WTC11 (cell line): ENCODE results near the gene KRT14. TPM values are rescaled to one million over a fixed set of nuclear protein-coding genes. Genes with fewer than 3 reads are reported as not detected.

Experiments
- ATAC-seq: fragments of 200-7000 bp; cut with Tn5 transposase; 2 replicates; pipeline ENCODE4 v1.10.0; 2021; ENCODE audit warnings: mild to moderate bottlenecking, moderate library complexity
- CTCF ChIA-PET: fragments of 300-600 bp; sonication (Branson Sonifier 250); formaldehyde crosslinking; loops from one replicate; lab custom pipeline; 2021; ENCODE audit warnings: antibody characterized with exemption; lab: Charles Lee
- POLR2A ChIA-PET: fragments of 350-600 bp; sonication (Branson Sonifier 250); formaldehyde crosslinking; loops from one replicate; lab custom pipeline; 2021; ENCODE audit warnings: antibody characterized with exemption; lab: Charles Lee
- DNase-seq: peaks from one replicate; pipeline ENCODE4 v3.0.0; 2021; ENCODE audit warnings: low spot score
- H3K27ac Mint-ChIP-seq: 2 replicates; pipeline ENCODE4 v1.8.0; 2021; ENCODE audit warnings: mixed read lengths
- H3K27me3 Mint-ChIP-seq: 2 replicates; pipeline ENCODE4 v1.8.0; 2021; ENCODE audit warnings: low read depth, mild to moderate bottlenecking, moderate library complexity, mixed read lengths
- H3K36me3 Mint-ChIP-seq: 2 replicates; pipeline ENCODE4 v1.8.0; 2021; ENCODE audit warnings: mixed read lengths
- H3K4me1 Mint-ChIP-seq: 2 replicates; pipeline ENCODE4 v1.8.0; 2022; ENCODE audit warnings: mixed read lengths
- H3K4me3 Mint-ChIP-seq: 2 replicates; pipeline ENCODE4 v1.8.0; 2021; ENCODE audit warnings: mild to moderate bottlenecking, moderate library complexity, mixed read lengths
- H3K9me3 Mint-ChIP-seq: 2 replicates; pipeline ENCODE4 v1.8.0; 2021; ENCODE audit warnings: mixed read lengths
- GABPB1 ChIP-seq: sonication (generic); formaldehyde crosslinking; IDR thresholded peaks from 2 replicates; pipeline ENCODE4 v1.8.1; 2023; ENCODE audit warnings: mild to moderate bottlenecking, missing genetic modification reagents
- GTF2I ChIP-seq: fragments of 250-450 bp; sonication (Bioruptor Pico); conservative IDR thresholded peaks from 2 replicates; pipeline ENCODE4 v1.4.0; 2021; ENCODE audit warnings: mild to moderate bottlenecking
- IRF2 ChIP-seq: sonication (generic); formaldehyde crosslinking; IDR thresholded peaks from 2 replicates; pipeline ENCODE4 v1.8.0; 2022; ENCODE audit warnings: low read depth, missing genetic modification reagents, borderline replicate concordance
- KAT7 ChIP-seq: sonication (generic); formaldehyde crosslinking; IDR thresholded peaks from 2 replicates; pipeline ENCODE4 v1.8.1; 2023; ENCODE audit warnings: missing genetic modification reagents, mild to moderate bottlenecking, borderline replicate concordance
- NFE2L1 ChIP-seq: sonication (generic); formaldehyde crosslinking; IDR thresholded peaks from 2 replicates; pipeline ENCODE4 v1.8.1; 2023; ENCODE audit warnings: missing genetic modification reagents
- NR1H2 ChIP-seq: sonication (generic); formaldehyde crosslinking; IDR thresholded peaks from 2 replicates; pipeline ENCODE4 v1.9.0; 2021; ENCODE audit warnings: mild to moderate bottlenecking, moderate library complexity, missing genetic modification reagents
- RORB ChIP-seq: fragments of 250-450 bp; sonication (Bioruptor Pico); IDR thresholded peaks from 2 replicates; pipeline ENCODE4 v1.9.0; 2021; ENCODE audit warnings: mild to moderate bottlenecking
- SOX15 ChIP-seq: fragments of 250-450 bp; sonication (Bioruptor Pico); IDR thresholded peaks from 2 replicates; pipeline ENCODE4 v1.9.0; 2021; ENCODE audit warnings: mild to moderate bottlenecking
- SP1 ChIP-seq: sonication (generic); formaldehyde crosslinking; conservative IDR thresholded peaks from 2 replicates; pipeline ENCODE4 v1.8.1; 2022; ENCODE audit warnings: missing genetic modification reagents
- ZNF416 ChIP-seq: fragments of 250-450 bp; sonication (Bioruptor Pico); IDR thresholded peaks from 2 replicates; pipeline ENCODE4 v1.9.0; 2021; ENCODE audit warnings: mild to moderate bottlenecking, inconsistent platforms
- ZNF671 ChIP-seq: fragments of 250-450 bp; sonication (Bioruptor Pico); IDR thresholded peaks from 2 replicates; pipeline ENCODE4 v1.8.0; 2021; ENCODE audit warnings: mild to moderate bottlenecking
- total RNA-seq: library from RNA; stranded (reverse); gene quantifications from 3 replicates; pipeline ENCODE4 v1.2.3, GENCODE V29; 2021
- TF ChIP-seq, protein P1 (sequence below): fragments of 250-450 bp; sonication (Bioruptor Pico); IDR thresholded peaks from 2 replicates; pipeline ENCODE4 v1.9.0; 2021; ENCODE audit warnings: mild to moderate bottlenecking, borderline replicate concordance
- TF ChIP-seq, protein P2 (sequence below): fragments of 200-600 bp; IDR thresholded peaks from 2 replicates; pipeline ENCODE4 v1.8.0; 2022; ENCODE audit warnings: antibody characterized with exemption
- TF ChIP-seq, protein P3 (sequence below): sonication (generic); formaldehyde crosslinking; IDR thresholded peaks from 2 replicates; pipeline ENCODE4 v1.8.0; 2022; ENCODE audit warnings: mild to moderate bottlenecking, missing genetic modification reagents
- TF ChIP-seq, protein P4 (sequence below): sonication (generic); formaldehyde crosslinking; IDR thresholded peaks from 2 replicates; pipeline ENCODE4 v1.8.1; 2023; ENCODE audit warnings: mild to moderate bottlenecking, missing genetic modification reagents, moderate library complexity
- TF ChIP-seq, protein P5 (sequence below): sonication (generic); formaldehyde crosslinking; IDR thresholded peaks from 2 replicates; pipeline ENCODE4 v1.8.0; 2022; ENCODE audit warnings: mild to moderate bottlenecking, missing genetic modification reagents
- TF ChIP-seq, protein P6 (sequence below): fragments of 250-450 bp; sonication (Bioruptor Pico); conservative IDR thresholded peaks from 2 replicates; pipeline ENCODE4 v1.9.0; 2021; ENCODE audit warnings: mild to moderate bottlenecking
- TF ChIP-seq, protein P7 (sequence below): sonication (generic); formaldehyde crosslinking; IDR thresholded peaks from 2 replicates; pipeline ENCODE4 v1.8.1; 2022; ENCODE audit warnings: mild to moderate bottlenecking, moderate library complexity, missing genetic modification reagents

Gene KRT14
- total RNA-seq, 1 experiment from 2014 or later: not detected

DNA sequence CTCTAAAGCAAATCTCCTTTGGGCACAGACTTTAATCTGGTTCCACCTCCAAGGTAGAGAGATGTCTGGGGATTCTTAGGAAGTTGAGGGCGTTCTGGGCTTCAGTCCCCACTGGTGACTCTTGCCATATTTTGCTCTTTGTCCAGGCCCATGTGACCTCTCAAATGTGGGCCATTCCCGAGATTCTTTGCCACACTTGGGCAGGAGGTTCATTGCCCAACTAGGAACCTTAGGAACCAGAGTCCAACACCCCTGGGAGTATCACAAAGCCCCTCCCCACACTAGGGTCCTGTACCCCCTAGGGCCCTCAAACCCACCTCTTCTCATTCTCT lies 6.5 kb downstream of the KRT14 start (continued):
- TF ChIP-seq, protein P1, sequence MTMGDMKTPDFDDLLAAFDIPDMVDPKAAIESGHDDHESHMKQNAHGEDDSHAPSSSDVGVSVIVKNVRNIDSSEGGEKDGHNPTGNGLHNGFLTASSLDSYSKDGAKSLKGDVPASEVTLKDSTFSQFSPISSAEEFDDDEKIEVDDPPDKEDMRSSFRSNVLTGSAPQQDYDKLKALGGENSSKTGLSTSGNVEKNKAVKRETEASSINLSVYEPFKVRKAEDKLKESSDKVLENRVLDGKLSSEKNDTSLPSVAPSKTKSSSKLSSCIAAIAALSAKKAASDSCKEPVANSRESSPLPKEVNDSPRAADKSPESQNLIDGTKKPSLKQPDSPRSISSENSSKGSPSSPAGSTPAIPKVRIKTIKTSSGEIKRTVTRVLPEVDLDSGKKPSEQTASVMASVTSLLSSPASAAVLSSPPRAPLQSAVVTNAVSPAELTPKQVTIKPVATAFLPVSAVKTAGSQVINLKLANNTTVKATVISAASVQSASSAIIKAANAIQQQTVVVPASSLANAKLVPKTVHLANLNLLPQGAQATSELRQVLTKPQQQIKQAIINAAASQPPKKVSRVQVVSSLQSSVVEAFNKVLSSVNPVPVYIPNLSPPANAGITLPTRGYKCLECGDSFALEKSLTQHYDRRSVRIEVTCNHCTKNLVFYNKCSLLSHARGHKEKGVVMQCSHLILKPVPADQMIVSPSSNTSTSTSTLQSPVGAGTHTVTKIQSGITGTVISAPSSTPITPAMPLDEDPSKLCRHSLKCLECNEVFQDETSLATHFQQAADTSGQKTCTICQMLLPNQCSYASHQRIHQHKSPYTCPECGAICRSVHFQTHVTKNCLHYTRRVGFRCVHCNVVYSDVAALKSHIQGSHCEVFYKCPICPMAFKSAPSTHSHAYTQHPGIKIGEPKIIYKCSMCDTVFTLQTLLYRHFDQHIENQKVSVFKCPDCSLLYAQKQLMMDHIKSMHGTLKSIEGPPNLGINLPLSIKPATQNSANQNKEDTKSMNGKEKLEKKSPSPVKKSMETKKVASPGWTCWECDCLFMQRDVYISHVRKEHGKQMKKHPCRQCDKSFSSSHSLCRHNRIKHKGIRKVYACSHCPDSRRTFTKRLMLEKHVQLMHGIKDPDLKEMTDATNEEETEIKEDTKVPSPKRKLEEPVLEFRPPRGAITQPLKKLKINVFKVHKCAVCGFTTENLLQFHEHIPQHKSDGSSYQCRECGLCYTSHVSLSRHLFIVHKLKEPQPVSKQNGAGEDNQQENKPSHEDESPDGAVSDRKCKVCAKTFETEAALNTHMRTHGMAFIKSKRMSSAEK (CRISPR knock-in tag): no peak
- TF ChIP-seq ZNF671 (CRISPR knock-in tag): no peak
- TF ChIP-seq, all 79 proteins: peak for 0

DNA sequence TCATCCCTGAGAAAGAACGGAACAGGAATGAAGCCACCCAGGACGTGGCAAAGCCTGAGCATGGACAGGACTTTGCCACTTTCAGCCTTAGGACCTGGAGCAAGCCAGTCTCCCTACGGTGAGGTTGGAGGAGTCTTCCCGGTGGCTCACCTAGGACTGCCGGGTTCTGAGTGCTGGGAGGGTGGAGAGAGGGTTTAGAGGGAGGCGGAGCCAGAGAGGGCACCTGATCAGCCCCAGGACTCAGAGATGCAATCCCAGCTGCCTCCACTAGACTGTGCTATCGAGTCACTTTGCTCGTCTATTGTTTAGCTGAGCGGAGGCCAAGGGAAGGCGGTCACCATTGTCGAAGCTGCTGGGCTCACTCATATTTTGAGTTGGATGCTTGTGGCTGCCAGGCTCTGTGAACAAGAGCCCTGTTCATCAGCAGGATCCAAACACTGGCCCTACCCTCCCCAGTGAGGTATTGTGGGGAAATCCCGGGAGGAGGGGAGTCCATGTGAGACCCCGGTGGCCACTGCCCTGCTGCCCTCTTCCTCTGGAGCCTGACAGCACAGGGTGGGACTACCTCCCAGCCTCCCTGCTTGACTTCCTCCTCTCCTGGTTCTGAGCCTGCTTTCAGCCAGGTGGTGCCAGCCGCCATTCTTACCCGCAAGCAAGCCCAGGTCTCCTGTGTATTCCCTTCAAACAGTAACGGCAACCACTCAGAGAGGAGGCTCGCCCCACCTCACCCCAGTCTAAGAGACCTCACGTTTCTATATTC lies 7.0 kb downstream of the KRT14 start:
- POLR2A ChIA-PET: interaction anchor here (0.6 to 1.0 kb wide), 3 partner anchors 110 to 384 kb away, joined by 3 to 5 read pairs (median 4); no protein-coding TSS in a partner anchor
- no peak overlapping the region for H3K4me3 Mint-ChIP-seq
- ATAC-seq: peak; percentile 99
- CTCF ChIA-PET: interaction anchor here (0.5 to 2.8 kb wide), 40 partner anchors 9 to 761 kb away, joined by 3 to 75 read pairs (median 5); partner anchors contain the start of gene KRT9
- H3K27ac Mint-ChIP-seq: no peak overlapping the region
- peaks cover 11% of the 10 kb centered on the region for H3K4me1 Mint-ChIP-seq
- peak; percentile 97 for DNase-seq
- no peaks in the 10 kb centered on the region; the same call in 1 of the 2 replicates for H3K9me3 Mint-ChIP-seq
- no peaks in the 10 kb centered on the region for H3K36me3 Mint-ChIP-seq
- no peak for TF ChIP-seq ZNF416 (CRISPR knock-in tag)
- peak; percentile 33; the same call in 1 of the 2 replicates for TF ChIP-seq SP1 (CRISPR knock-in tag)
- TF ChIP-seq, protein P2, sequence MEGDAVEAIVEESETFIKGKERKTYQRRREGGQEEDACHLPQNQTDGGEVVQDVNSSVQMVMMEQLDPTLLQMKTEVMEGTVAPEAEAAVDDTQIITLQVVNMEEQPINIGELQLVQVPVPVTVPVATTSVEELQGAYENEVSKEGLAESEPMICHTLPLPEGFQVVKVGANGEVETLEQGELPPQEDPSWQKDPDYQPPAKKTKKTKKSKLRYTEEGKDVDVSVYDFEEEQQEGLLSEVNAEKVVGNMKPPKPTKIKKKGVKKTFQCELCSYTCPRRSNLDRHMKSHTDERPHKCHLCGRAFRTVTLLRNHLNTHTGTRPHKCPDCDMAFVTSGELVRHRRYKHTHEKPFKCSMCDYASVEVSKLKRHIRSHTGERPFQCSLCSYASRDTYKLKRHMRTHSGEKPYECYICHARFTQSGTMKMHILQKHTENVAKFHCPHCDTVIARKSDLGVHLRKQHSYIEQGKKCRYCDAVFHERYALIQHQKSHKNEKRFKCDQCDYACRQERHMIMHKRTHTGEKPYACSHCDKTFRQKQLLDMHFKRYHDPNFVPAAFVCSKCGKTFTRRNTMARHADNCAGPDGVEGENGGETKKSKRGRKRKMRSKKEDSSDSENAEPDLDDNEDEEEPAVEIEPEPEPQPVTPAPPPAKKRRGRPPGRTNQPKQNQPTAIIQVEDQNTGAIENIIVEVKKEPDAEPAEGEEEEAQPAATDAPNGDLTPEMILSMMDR: peak; percentile 84
- TF ChIP-seq, protein P3, sequence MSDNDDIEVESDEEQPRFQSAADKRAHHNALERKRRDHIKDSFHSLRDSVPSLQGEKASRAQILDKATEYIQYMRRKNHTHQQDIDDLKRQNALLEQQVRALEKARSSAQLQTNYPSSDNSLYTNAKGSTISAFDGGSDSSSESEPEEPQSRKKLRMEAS: peak; percentile 78
- TF ChIP-seq NR1H2: no peak
- TF ChIP-seq, protein P4, sequence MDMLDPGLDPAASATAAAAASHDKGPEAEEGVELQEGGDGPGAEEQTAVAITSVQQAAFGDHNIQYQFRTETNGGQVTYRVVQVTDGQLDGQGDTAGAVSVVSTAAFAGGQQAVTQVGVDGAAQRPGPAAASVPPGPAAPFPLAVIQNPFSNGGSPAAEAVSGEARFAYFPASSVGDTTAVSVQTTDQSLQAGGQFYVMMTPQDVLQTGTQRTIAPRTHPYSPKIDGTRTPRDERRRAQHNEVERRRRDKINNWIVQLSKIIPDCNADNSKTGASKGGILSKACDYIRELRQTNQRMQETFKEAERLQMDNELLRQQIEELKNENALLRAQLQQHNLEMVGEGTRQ (CRISPR knock-in tag): peak; percentile 78
- TF ChIP-seq, protein P5, sequence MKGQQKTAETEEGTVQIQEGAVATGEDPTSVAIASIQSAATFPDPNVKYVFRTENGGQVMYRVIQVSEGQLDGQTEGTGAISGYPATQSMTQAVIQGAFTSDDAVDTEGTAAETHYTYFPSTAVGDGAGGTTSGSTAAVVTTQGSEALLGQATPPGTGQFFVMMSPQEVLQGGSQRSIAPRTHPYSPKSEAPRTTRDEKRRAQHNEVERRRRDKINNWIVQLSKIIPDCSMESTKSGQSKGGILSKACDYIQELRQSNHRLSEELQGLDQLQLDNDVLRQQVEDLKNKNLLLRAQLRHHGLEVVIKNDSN (CRISPR knock-in tag): peak; percentile 79; the same call in 1 of the 2 replicates
- peaks cover 29% of the 10 kb centered on the region for H3K27me3 Mint-ChIP-seq

DNA sequence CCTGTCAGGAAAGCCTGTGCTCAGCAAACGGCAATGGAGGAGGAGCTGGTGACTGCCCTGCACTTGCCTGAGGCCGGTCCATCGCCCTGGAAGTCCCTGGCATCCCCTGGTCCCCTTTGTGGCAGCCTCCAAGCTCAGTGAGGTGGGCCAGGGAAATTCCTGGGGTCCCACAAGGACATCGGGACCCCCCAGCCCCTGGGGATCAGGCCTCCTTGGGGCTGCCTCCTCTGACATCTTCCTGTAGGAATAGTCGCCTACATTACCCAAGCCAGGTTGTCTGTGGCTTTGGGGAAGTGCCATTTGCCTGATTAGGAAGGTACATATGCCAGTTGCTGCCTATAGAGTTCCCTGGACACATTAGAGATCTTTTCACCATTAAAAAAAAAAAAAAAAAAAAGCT lies 7.7 kb downstream of the KRT14 start:
- H3K27ac Mint-ChIP-seq: no peak overlapping the region
- H3K27me3 Mint-ChIP-seq: peaks cover 29% of the 10 kb centered on the region
- no peak overlapping the region for H3K4me3 Mint-ChIP-seq
- DNase-seq (no peak), ATAC-seq (no peak)
- ChIA-PET POLR2A (interaction anchor here (0.6 to 1.0 kb wide), 3 partner anchors 110 to 383 kb away, joined by 3 to 5 read pairs (median 4); no protein-coding TSS in a partner anchor), CTCF (interaction anchor here (0.6 to 2.8 kb wide), 32 partner anchors 8 to 760 kb away, joined by 3 to 75 read pairs (median 6); partner anchors contain the start of gene KRT9)
- H3K9me3 Mint-ChIP-seq: no peaks in the 10 kb centered on the region; the same call in 1 of the 2 replicates
- no peaks in the 10 kb centered on the region for H3K36me3 Mint-ChIP-seq
- peaks cover 11% of the 10 kb centered on the region for H3K4me1 Mint-ChIP-seq
- TF ChIP-seq IRF2 (no peak), KAT7 (no peak), RORB (no peak), GABPB1 (CRISPR knock-in tag) (no peak), GTF2I (no peak), NFE2L1 (no peak), SOX15 (CRISPR knock-in tag) (no peak)
- TF ChIP-seq, protein P2: no peak
- TF ChIP-seq, protein P6, sequence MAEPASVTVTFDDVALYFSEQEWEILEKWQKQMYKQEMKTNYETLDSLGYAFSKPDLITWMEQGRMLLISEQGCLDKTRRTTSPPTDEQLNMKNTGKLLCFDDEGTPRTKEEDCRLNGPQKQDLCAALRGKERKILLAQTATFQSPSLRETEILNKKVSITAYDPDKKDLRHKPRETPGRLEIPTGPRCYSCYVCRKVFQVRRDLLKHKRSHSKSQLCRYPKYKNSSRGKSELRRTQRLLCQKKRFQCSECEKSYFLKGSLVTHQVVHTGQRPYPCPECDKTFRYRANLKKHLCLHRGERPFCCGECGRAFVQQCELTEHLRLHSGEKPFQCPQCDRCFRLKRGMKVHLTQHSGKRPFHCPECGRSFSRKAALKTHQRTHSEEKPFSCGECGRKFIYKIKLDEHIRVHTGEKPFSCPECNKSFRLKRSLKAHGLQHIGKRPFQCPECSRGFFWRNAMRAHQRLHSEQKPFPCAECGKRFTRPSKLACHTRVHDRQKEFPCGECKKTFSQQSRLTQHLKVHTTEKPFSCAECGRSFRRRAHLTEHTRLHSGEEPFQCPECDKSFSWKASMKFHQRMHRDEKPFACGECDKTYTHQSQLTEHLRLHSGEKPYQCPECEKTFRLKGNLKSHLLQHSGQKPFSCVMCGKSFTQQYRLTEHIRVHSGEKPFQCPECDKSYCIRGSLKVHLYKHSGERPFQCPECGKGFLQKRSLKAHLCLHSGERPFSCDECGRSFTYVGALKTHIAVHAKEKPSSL: no peak
- TF ChIP-seq, protein P7, sequence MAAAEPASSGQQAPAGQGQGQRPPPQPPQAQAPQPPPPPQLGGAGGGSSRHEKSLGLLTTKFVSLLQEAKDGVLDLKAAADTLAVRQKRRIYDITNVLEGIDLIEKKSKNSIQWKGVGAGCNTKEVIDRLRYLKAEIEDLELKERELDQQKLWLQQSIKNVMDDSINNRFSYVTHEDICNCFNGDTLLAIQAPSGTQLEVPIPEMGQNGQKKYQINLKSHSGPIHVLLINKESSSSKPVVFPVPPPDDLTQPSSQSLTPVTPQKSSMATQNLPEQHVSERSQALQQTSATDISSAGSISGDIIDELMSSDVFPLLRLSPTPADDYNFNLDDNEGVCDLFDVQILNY: no peak
